H1 (cell line): ENCODE results near the gene TRABD2A. TPM values are rescaled to one million over a fixed set of nuclear protein-coding genes. Genes with fewer than 3 reads are reported as not detected.

Experiments used
- CTCF ChIA-PET: fragments of 300-600 bp; sonication (Branson Sonifier 250); formaldehyde crosslinking; loops from one replicate; lab custom pipeline; 2021; ENCODE audit not compliant: partially characterized antibody; lab: Charles Lee
- POLR2A ChIA-PET: fragments of 300-600 bp; sonication (Branson Sonifier 250); formaldehyde crosslinking; loops from one replicate; lab custom pipeline; 2021; ENCODE audit warnings: inconsistent platforms; ENCODE audit not compliant: partially characterized antibody; lab: Charles Lee
- DNase-seq, 2 experiments: peaks; one replicate each; pipeline versions ENCODE4 v3.0.0 to v3.0.0-alpha.2; 2010 to 2022; ENCODE audit warnings: low spot score in 2 of 2, low read depth in 1 of 2, mixed read lengths in 1 of 2
- FAIRE-seq: peaks from 2 replicates; lab custom pipeline; 2011; peaks lifted over from hg19 to GRCh38; lab: Jason Lieb, UNC
- H2AFZ ChIP-seq: 2 replicates; pipeline ENCODE4 v1.8.1; 2012; ENCODE audit warnings: low read length, inconsistent platforms
- H2AK5ac ChIP-seq: 2 replicates; pipeline ENCODE4 v1.6.1; 2013; ENCODE audit warnings: low read depth, low read length
- H2BK120ac ChIP-seq: replicated peaks from 2 replicates; pipeline ENCODE3; 2013; ENCODE audit warnings: low read depth, low read length, inconsistent platforms
- H2BK12ac ChIP-seq: 2 replicates; pipeline ENCODE4 v1.6.1; 2013; ENCODE audit warnings: low read depth, low read length
- H2BK15ac ChIP-seq: 2 replicates; pipeline ENCODE4 v1.6.1; 2013; ENCODE audit warnings: low read length
- H2BK20ac ChIP-seq: 2 replicates; pipeline ENCODE4 v1.6.1; 2013; ENCODE audit warnings: low read length
- H2BK5ac ChIP-seq: 2 replicates; pipeline ENCODE4 v1.6.1; 2013; ENCODE audit warnings: low read depth, low read length
- H3K14ac ChIP-seq: 2 replicates; pipeline ENCODE4 v1.6.1; 2013; ENCODE audit warnings: inconsistent platforms; ENCODE audit not compliant: insufficient read length
- H3K18ac ChIP-seq: 2 replicates; pipeline ENCODE4 v1.6.1; 2013; ENCODE audit warnings: low read length; ENCODE audit errors: extremely low read depth
- H3K23ac ChIP-seq: 2 replicates; pipeline ENCODE4 v1.6.1; 2013; ENCODE audit warnings: inconsistent platforms; ENCODE audit not compliant: insufficient read length
- H3K23me2 ChIP-seq: 2 replicates; pipeline ENCODE4 v1.6.1; 2013; ENCODE audit warnings: low read depth, low read length
- H3K27ac ChIP-seq: 2 replicates; pipeline ENCODE4 v1.6.1; 2011; ENCODE audit warnings: low read depth, low read length, inconsistent platforms
- H3K27me3 ChIP-seq, 4 experiments: replicated peaks in 1 of 4; 1 replicate in 1 of 4; 2 replicates in 3 of 4; pipeline versions ENCODE4 v1.6.1 to v1.8.1; 2011 to 2013; ENCODE audit warnings: low read length in 3 of 4, mild to moderate bottlenecking in 3 of 4, inconsistent platforms in 2 of 4, mixed read lengths in 2 of 4, moderate library complexity in 1 of 4; ENCODE audit not compliant: control insufficient read depth in 3 of 4, insufficient read depth in 3 of 4; ENCODE audit errors: extremely low read depth in 1 of 4
- H3K36me3 ChIP-seq, 4 experiments: 2 replicates each; pipeline versions ENCODE4 v1.6.1 to v1.8.1; 2011 to 2013; ENCODE audit warnings: mild to moderate bottlenecking in 4 of 4, low read length in 3 of 4, moderate library complexity in 2 of 4, control low read depth in 1 of 4, inconsistent platforms in 1 of 4; ENCODE audit not compliant: insufficient read depth in 4 of 4, control insufficient read depth in 2 of 4
- H3K4ac ChIP-seq: replicated peaks from 2 replicates; pipeline ENCODE3; 2013; ENCODE audit warnings: low read length, low read depth, mixed read lengths, inconsistent platforms; ENCODE audit not compliant: insufficient read length
- H3K4me1 ChIP-seq, 4 experiments: replicated peaks in 1 of 4; 1 replicate in 1 of 4; 2 replicates in 3 of 4; pipeline versions ENCODE4 v1.6.1 to v1.8.1; 2011 to 2013; ENCODE audit warnings: low read length in 3 of 4, inconsistent platforms in 2 of 4, mixed read lengths in 1 of 4; ENCODE audit not compliant: insufficient read depth in 4 of 4, control insufficient read depth in 3 of 4
- H3K4me2 ChIP-seq, 2 experiments: 2 replicates each; pipeline versions ENCODE4 v1.6.1 to v1.8.1; 2011 to 2013; ENCODE audit warnings: low read depth in 2 of 2, low read length in 2 of 2, control low read depth in 1 of 2, inconsistent platforms in 1 of 2, mild to moderate bottlenecking in 1 of 2; ENCODE audit not compliant: insufficient read depth in 1 of 2
- H3K4me3 ChIP-seq, 4 experiments: fragments of 200-600, 300-600 bp in 1 of 4; sonication (generic), shearing (Covaris generic), sonication (Bioruptor Twin) in 1 of 4; 2 replicates each; pipeline versions ENCODE4 v1.5.1 to v1.8.1; 2011 to 2016; ENCODE audit warnings: low read length in 4 of 4, low read depth in 3 of 4, control low read depth in 2 of 4, inconsistent platforms in 2 of 4, mild to moderate bottlenecking in 2 of 4, mixed read lengths in 1 of 4, moderate library complexity in 1 of 4; ENCODE audit not compliant: insufficient read depth in 2 of 4; ENCODE audit errors: extremely low read depth in 1 of 4
- H3K56ac ChIP-seq: replicated peaks from 2 replicates; pipeline ENCODE3; 2013; ENCODE audit warnings: low read depth, mild to moderate bottlenecking, mixed read lengths, low read length, inconsistent platforms; ENCODE audit not compliant: insufficient read length
- H3K79me1 ChIP-seq: 2 replicates; pipeline ENCODE4 v1.6.1; 2013; ENCODE audit warnings: low read depth, low read length, control low read depth
- H3K79me2 ChIP-seq, 2 experiments: 2 replicates each; pipeline versions ENCODE4 v1.6.1 to v1.8.1; 2012 to 2013; ENCODE audit warnings: low read length in 2 of 2, mild to moderate bottlenecking in 2 of 2, inconsistent platforms in 1 of 2; ENCODE audit not compliant: insufficient read depth in 2 of 2, control insufficient read depth in 1 of 2
- H3K9ac ChIP-seq, 4 experiments: replicated peaks in 1 of 4; 1 replicate in 1 of 4; 2 replicates in 3 of 4; pipeline versions ENCODE4 v1.6.1 to v1.8.1; 2011 to 2013; ENCODE audit warnings: low read depth in 3 of 4, low read length in 3 of 4, control low read depth in 2 of 4, mild to moderate bottlenecking in 2 of 4, moderate library complexity in 2 of 4, inconsistent platforms in 1 of 4; ENCODE audit errors: extremely low read depth in 1 of 4
- H3K9me3 ChIP-seq, 2 experiments: 2 replicates each; pipeline versions ENCODE4 v1.6.1 to v1.8.1; 2012 to 2013; ENCODE audit warnings: mild to moderate bottlenecking in 2 of 2, moderate library complexity in 2 of 2, control low read depth in 1 of 2, inconsistent platforms in 1 of 2, low read depth in 1 of 2, low read length in 1 of 2, mixed read lengths in 1 of 2; ENCODE audit not compliant: insufficient read depth in 2 of 2
- H4K20me1 ChIP-seq, 2 experiments: replicated peaks in 1 of 2; 2 replicates each; pipeline versions ENCODE3 to v1.8.1; 2011 to 2013; ENCODE audit warnings: inconsistent platforms in 2 of 2, low read length in 2 of 2, mild to moderate bottlenecking in 1 of 2; ENCODE audit not compliant: insufficient read depth in 2 of 2, control insufficient read depth in 1 of 2
- H4K5ac ChIP-seq: 2 replicates; pipeline ENCODE4 v1.6.1; 2013; ENCODE audit warnings: low read length, low read depth, mixed read lengths, inconsistent platforms; ENCODE audit not compliant: insufficient read length
- H4K8ac ChIP-seq: 2 replicates; pipeline ENCODE4 v1.8.0; 2013; ENCODE audit warnings: mild to moderate bottlenecking, moderate library complexity, low read length, inconsistent platforms; ENCODE audit not compliant: insufficient read depth; ENCODE audit errors: extremely low read depth
- H4K91ac ChIP-seq: replicated peaks from 2 replicates; pipeline ENCODE3; 2013; ENCODE audit warnings: low read length, mixed read lengths, inconsistent platforms; ENCODE audit not compliant: insufficient read length
- CTCF ChIP-seq, 3 experiments: IDR thresholded peaks; 1 replicate in 2 of 3; 2 replicates in 1 of 3; pipeline versions ENCODE4 v1.5.1 to v1.6.1; 2011; ENCODE audit warnings: low read length in 3 of 3, mild to moderate bottlenecking in 3 of 3, inconsistent platforms in 2 of 3, low read depth in 1 of 3, moderate library complexity in 1 of 3; ENCODE audit not compliant: insufficient read depth in 1 of 3; ENCODE audit errors: control extremely low read depth in 1 of 3
- GTF2F1 ChIP-seq: IDR thresholded peaks from 2 replicates; pipeline ENCODE4 v1.6.1; 2012; ENCODE audit warnings: low read depth, low read length, improper control_type of control experiment, borderline replicate concordance
- PHF8 ChIP-seq: fragments of 200-600 bp; sonication (generic); conservative IDR thresholded peaks from 2 replicates; pipeline ENCODE4 v1.7.1; 2012; ENCODE audit warnings: low read depth, mild to moderate bottlenecking, inconsistent platforms, low read length, moderate library complexity
- POLR2A ChIP-seq, 2 experiments: IDR thresholded peaks; 1 replicate in 1 of 2; 2 replicates in 1 of 2; pipeline ENCODE4 v1.6.1; 2011; ENCODE audit warnings: low read depth in 2 of 2, low read length in 2 of 2, mild to moderate bottlenecking in 2 of 2; ENCODE audit errors: control extremely low read depth in 1 of 2
- RAD21 ChIP-seq, 2 experiments: IDR thresholded peaks in 1 of 2; conservative IDR thresholded peaks in 1 of 2; 2 replicates each; pipeline ENCODE4 v1.6.1; 2011; ENCODE audit warnings: low read depth in 2 of 2, low read length in 2 of 2, improper control_type of control experiment in 1 of 2, inconsistent platforms in 1 of 2, mild to moderate bottlenecking in 1 of 2, moderate library complexity in 1 of 2
- RXRA ChIP-seq: IDR thresholded peaks from 2 replicates; pipeline ENCODE4 v1.6.1; 2011; ENCODE audit warnings: low read depth, mild to moderate bottlenecking, low read length, moderate library complexity; ENCODE audit not compliant: insufficient read depth
- WGBS, 2 experiments: shearing (Covaris generic) in 1 of 2; methylation state at CpG; one replicate each; pipeline versions ENCODE4 v1.1.6 to v1.1.7; 2013 to 2015; ENCODE audit warnings: low lambda C conversion rate in 2 of 2, mixed read lengths in 2 of 2, inconsistent platforms in 1 of 2, low coverage in 1 of 2, missing lambda C conversion rate in 1 of 2; ENCODE audit not compliant: insufficient replicate concordance in 2 of 2, insufficient coverage in 1 of 2, insufficient read length in 1 of 2; ENCODE audit errors: extremely low coverage in 1 of 2, missing lambda C conversion rate in 1 of 2; 5-methylcytosine and 5-hydroxymethylcytosine counted together
- polyA plus RNA-seq, 7 experiments: library from polyadenylated mRNA; depleted of rRNA in 3 of 7; stranded (reverse) in 5 of 7; unstranded in 2 of 7; fragments of >200 nt in 5 of 7; fragments of 200-250 nt in 2 of 7; gene quantifications; 1 replicate in 5 of 7; 2 replicates in 1 of 7; 4 replicates in 1 of 7; pipeline versions ENCODE4 v1.2.1 to v1.2.3, GENCODE V29; 2011 to 2013; ENCODE audit warnings: missing spikeins in 2 of 7, mixed read lengths in 2 of 7
- total RNA-seq: library from RNA; stranded (reverse); fragmentation: NEBNext Ultra II Directional; extraction: Animal tissue kit (Norgen Biotek cat#: 25700); gene quantifications from 2 replicates; pipeline ENCODE4 v1.2.1, GENCODE V29; 2021

The TRABD2A gene
- total and polyA plus RNA-seq, 2 of the 8 experiments (the other 6 are each of a cell fraction or from before 2014, with no cell fraction given) = 17.3 to 18.6 TPM

DNA sequence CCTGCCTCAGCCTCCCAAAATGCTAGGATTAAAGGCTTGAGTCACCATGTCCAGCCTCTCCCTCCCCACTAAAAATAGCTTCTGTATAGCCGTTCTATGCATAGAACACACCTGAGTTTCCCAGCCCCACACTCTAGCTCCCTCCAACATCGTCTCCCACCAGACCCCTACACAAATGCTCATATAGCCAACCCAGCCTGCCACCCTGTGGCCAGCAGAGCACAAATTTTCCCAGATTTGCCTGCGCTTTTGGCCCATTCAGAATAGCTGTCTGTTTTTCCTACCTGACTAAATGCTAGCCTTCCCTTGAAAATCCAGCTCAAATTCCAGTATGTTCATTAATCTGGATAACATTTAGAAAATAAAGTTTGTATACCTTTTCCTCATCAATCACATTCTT lies 22.8 kb downstream of the TRABD2A start:
- Histone ChIP-seq H3K27ac (no peak overlapping the region), H2BK20ac (no peak overlapping the region), H2BK5ac (no peak overlapping the region), H3K56ac (no peak overlapping the region), H4K91ac (no peak overlapping the region), H3K23me2 (no peaks in the 10 kb centered on the region; the same call in 1 of the 2 replicates), H3K27me3 (peaks cover 16 to 36% (median 30%) of the 10 kb centered on the region in 4 experiments), H2AK5ac (no peak overlapping the region), H3K4me3 (no peak overlapping the region), H2BK15ac (no peak overlapping the region), H4K8ac (no peak overlapping the region), H3K36me3 (no peaks in the 10 kb centered on the region), H3K79me1 (peaks cover 2% of the 10 kb centered on the region), H2AFZ (no peak overlapping the region), H3K14ac (no peak overlapping the region), H3K4me2 (no peak overlapping the region), H3K4ac (no peak overlapping the region), H3K9me3 (no peaks in the 10 kb centered on the region), H3K4me1 (peaks cover 7 to 20% (median 15%) of the 10 kb centered on the region in 4 experiments), H3K9ac (no peak overlapping the region), H4K5ac (no peak overlapping the region), H4K20me1 (peaks cover 0 to 2% of the 10 kb centered on the region in 2 experiments), H2BK120ac (no peak overlapping the region), H3K79me2 (no peaks in the 10 kb centered on the region), H3K18ac (no peak overlapping the region), H2BK12ac (no peak overlapping the region), H3K23ac (no peak overlapping the region)
- FAIRE-seq = no peak
- ChIA-PET POLR2A (interaction anchor here (1.1 to 1.4 kb wide), 2 partner anchors 12 to 22 kb away, joined by 3 read pairs; partner anchors contain the start of gene TRABD2A), CTCF (interaction anchor here (0.6 to 3.6 kb wide), 49 partner anchors 9 to 367 kb away, joined by 3 to 25 read pairs (median 4); partner anchors contain the start of gene TRABD2A)
- WGBS, 2 experiments = 82% methylated on average over 3 of the region's 3 CpGs; no CpG with 5 or more reads in 1 of the 2 experiments
- TF ChIP-seq RXRA = no peak
- no peak for TF ChIP-seq POLR2A (IDR thresholded peaks at IDR 0.05; ENCODE audit: control extremely low read depth in 1 of 2, low read depth in 2 of 2, low read length in 2 of 2)
- TF ChIP-seq GTF2F1 = no peak
- no peak for TF ChIP-seq PHF8
- peak; percentile 83 to 89 for TF ChIP-seq RAD21 (IDR thresholded peaks at IDR 0.05 in 1 of 2, conservative IDR thresholded peaks at IDR 0.05 in 1 of 2; ENCODE audit: low read depth in 2 of 2, low read length in 2 of 2)
- TF ChIP-seq CTCF (IDR thresholded peaks at IDR 0.05; ENCODE audit: control extremely low read depth in 1 of 3, insufficient read depth in 1 of 3, low read depth in 1 of 3, low read length in 3 of 3) = peak; percentile 64 to 81 (median 78)
- no peak for DNase-seq
